HEK293T (cell line): ENCODE data around the gene VAT1L.

ENCODE experiments used
- CTCF ChIA-PET: fragments of 350-600 bp; formaldehyde crosslinking; extraction: SDS; loops from one replicate; lab custom pipeline; 2021; ENCODE audit warnings: antibody characterized with exemption, inconsistent platforms; lab: Yijun Ruan, JAX
- POLR2A ChIA-PET: fragments of 350-600 bp; formaldehyde crosslinking; extraction: SDS; loops from one replicate; lab custom pipeline; 2020; ENCODE audit warnings: antibody characterized with exemption, inconsistent platforms; lab: Yijun Ruan, JAX
- DNase-seq: peaks from one replicate; pipeline ENCODE4 v3.0.0; 2012; ENCODE audit warnings: mixed read lengths; ENCODE audit errors: extremely low spot score
- ARNT ChIP-seq: fragments of 450-650 bp; IDR thresholded peaks from 2 replicates; pipeline ENCODE4 v1.6.1; 2017; ENCODE audit warnings: mild to moderate bottlenecking
- BHLHE40 ChIP-seq: fragments of 450-650 bp; IDR thresholded peaks from 2 replicates; pipeline ENCODE4 v1.6.1; 2016; ENCODE audit warnings: mild to moderate bottlenecking, moderate library complexity, borderline replicate concordance
- CTBP1 ChIP-seq: fragments of 450-650 bp; IDR thresholded peaks from 2 replicates; pipeline ENCODE4 v1.6.1; 2016; ENCODE audit warnings: borderline replicate concordance
- ELF4 ChIP-seq: fragments of 450-650 bp; IDR thresholded peaks from 2 replicates; pipeline ENCODE4 v1.6.1; 2017; ENCODE audit warnings: antibody characterized with exemption
- FOXA1 ChIP-seq: fragments of 450-650 bp; IDR thresholded peaks from 2 replicates; pipeline ENCODE4 v1.6.1; 2016; ENCODE audit warnings: mild to moderate bottlenecking
- FOXK2 ChIP-seq: fragments of 450-650 bp; IDR thresholded peaks from 2 replicates; pipeline ENCODE4 v1.6.1; 2016; ENCODE audit warnings: mild to moderate bottlenecking
- FOXM1 ChIP-seq: fragments of 450-650 bp; IDR thresholded peaks from 2 replicates; pipeline ENCODE4 v1.6.1; 2017; ENCODE audit warnings: mild to moderate bottlenecking, borderline replicate concordance
- HDGF ChIP-seq: fragments of 450-650 bp; IDR thresholded peaks from 2 replicates; pipeline ENCODE4 v1.6.1; 2017; ENCODE audit warnings: antibody characterized with exemption, borderline replicate concordance
- L3MBTL2 ChIP-seq: fragments of 450-650 bp; conservative IDR thresholded peaks from 2 replicates; pipeline ENCODE4 v1.6.1; 2016; ENCODE audit warnings: mild to moderate bottlenecking
- LEF1 ChIP-seq: fragments of 450-650 bp; IDR thresholded peaks from 2 replicates; pipeline ENCODE4 v1.6.1; 2017; ENCODE audit warnings: mild to moderate bottlenecking, borderline replicate concordance
- NFRKB ChIP-seq: fragments of 450-650 bp; IDR thresholded peaks from 2 replicates; pipeline ENCODE4 v1.6.1; 2016; ENCODE audit warnings: mild to moderate bottlenecking, moderate library complexity
- PKNOX1 ChIP-seq: fragments of 450-650 bp; IDR thresholded peaks from 2 replicates; pipeline ENCODE4 v1.6.1; 2016
- SP1 ChIP-seq: fragments of 450-650 bp; IDR thresholded peaks from 2 replicates; pipeline ENCODE4 v1.6.1; 2017
- SUZ12 ChIP-seq: fragments of 450-650 bp; IDR thresholded peaks from 2 replicates; pipeline ENCODE4 v1.6.1; 2016; ENCODE audit warnings: mild to moderate bottlenecking
- TARDBP ChIP-seq: fragments of 450-650 bp; IDR thresholded peaks from 2 replicates; pipeline ENCODE4 v1.6.1; 2016
- ZNF384 ChIP-seq: fragments of 450-650 bp; IDR thresholded peaks from 2 replicates; pipeline ENCODE4 v1.6.1; 2016

VAT1L gene

GRCh38 chr16:77922228-77922754 is 133.9 kb downstream of the VAT1L start:
- no peak for TF ChIP-seq HDGF
- ChIA-PET CTCF (no interaction called here), POLR2A (no interaction called here)
- no peak for DNase-seq

GRCh38 chr16:77925531-77925930 is 137.2 kb downstream of the VAT1L start:
- DNase-seq: no peak
- TF ChIP-seq LEF1: no peak
- TF ChIP-seq FOXA1: no peak
- TF ChIP-seq TARDBP: no peak
- TF ChIP-seq ELF4: no peak
- no peak for TF ChIP-seq PKNOX1
- no peak for TF ChIP-seq FOXK2
- no peak for TF ChIP-seq ZNF384
- no peak for TF ChIP-seq SUZ12
- no peak for TF ChIP-seq BHLHE40
- no peak for TF ChIP-seq HDGF
- TF ChIP-seq FOXM1: no peak
- TF ChIP-seq ARNT: no peak
- no peak for TF ChIP-seq CTBP1
- ChIA-PET POLR2A (no interaction called here), CTCF (no interaction called here)

GRCh38 chr16:77928096-77928495 is 139.7 kb downstream of the VAT1L start:
- no peak for DNase-seq
- CTCF ChIA-PET: no interaction called here
- POLR2A ChIA-PET: no interaction called here
- TF ChIP-seq LEF1 (no peak), L3MBTL2 (no peak), PKNOX1 (no peak), SUZ12 (no peak), FOXM1 (no peak), FOXA1 (no peak), ZNF384 (no peak), BHLHE40 (no peak), HDGF (no peak), ELF4 (no peak), NFRKB (no peak), TARDBP (no peak), ARNT (no peak), FOXK2 (no peak)

GRCh38 chr16:77929004-77929403 is 140.6 kb downstream of the VAT1L start:
- TF ChIP-seq ZNF384 (no peak), FOXM1 (no peak), CTBP1 (no peak), NFRKB (no peak), FOXA1 (no peak), SP1 (no peak), BHLHE40 (no peak)
- ChIA-PET CTCF (no interaction called here), POLR2A (no interaction called here)
- no peak for DNase-seq

GRCh38 chr16:77931058-77931457 is 142.7 kb downstream of the VAT1L start:
- DNase-seq: no peak
- no peak for TF ChIP-seq ELF4
- TF ChIP-seq SUZ12: no peak
- TF ChIP-seq ZNF384: no peak
- no peak for TF ChIP-seq BHLHE40
- no peak for TF ChIP-seq FOXM1
- TF ChIP-seq NFRKB: no peak
- TF ChIP-seq ARNT: no peak
- no peak for TF ChIP-seq FOXK2
- no peak for TF ChIP-seq L3MBTL2
- TF ChIP-seq FOXA1: no peak
- TF ChIP-seq LEF1: no peak
- no peak for TF ChIP-seq SP1
- no peak for TF ChIP-seq PKNOX1
- ChIA-PET POLR2A (no interaction called here), CTCF (no interaction called here)

DNA sequence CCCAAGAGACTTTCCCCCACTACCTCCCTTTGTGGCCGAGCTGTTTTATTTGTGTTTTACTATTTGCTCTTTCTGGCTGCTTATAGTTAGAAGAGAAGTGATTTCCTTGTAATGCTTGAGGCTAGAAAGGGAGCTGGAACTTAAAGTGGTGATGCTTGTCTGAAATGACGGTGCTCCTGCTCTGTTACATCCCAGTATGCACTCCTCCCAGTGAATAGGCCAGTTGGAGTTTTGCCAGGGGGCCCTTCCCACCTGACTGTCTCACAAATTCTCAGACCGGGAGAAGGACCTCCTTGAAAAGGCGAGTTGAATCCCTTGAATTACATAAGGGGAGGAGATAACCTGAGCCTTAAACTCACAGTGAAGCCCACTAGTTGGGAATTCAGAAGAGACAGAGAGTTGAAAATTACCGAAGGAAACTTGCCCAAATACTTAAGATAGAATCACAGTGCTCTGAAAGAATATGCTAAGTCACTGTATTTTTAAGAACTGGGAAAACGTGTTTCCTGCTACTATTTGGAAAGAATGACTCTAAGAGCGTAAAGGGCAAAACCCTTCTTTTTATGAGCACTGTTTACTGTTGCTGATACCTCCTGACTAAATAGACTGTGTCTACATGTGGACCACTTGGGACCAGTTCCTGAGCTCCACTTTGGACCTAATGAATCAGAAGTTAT is 149.2 kb downstream of the VAT1L start:
- CTCF ChIA-PET: no interaction called here
- TF ChIP-seq ELF4: no peak
- TF ChIP-seq FOXA1: no peak
- no peak for TF ChIP-seq BHLHE40
- TF ChIP-seq PKNOX1: no peak
- no peak for TF ChIP-seq L3MBTL2
- no peak for TF ChIP-seq SUZ12
- no peak for TF ChIP-seq ZNF384
- TF ChIP-seq ARNT: no peak
- TF ChIP-seq SP1: no peak
- TF ChIP-seq FOXK2: no peak
- TF ChIP-seq HDGF: no peak
- no peak for TF ChIP-seq TARDBP
- TF ChIP-seq LEF1: no peak
- TF ChIP-seq CTBP1: no peak
- no peak for DNase-seq
- POLR2A ChIA-PET: no interaction called here
